AG04450 (cell line): Measurements from ENCODE around the gene COASY. TPM values are rescaled to one million over a fixed set of nuclear protein-coding genes. Genes with fewer than 3 reads are reported as not detected.

Source experiments
- CTCF ChIA-PET: fragments of 300-600, 350-600 bp; formaldehyde crosslinking; extraction: SDS; loops from one replicate; lab custom pipeline; 2022; ENCODE audit warnings: antibody characterized with exemption, inconsistent platforms; lab: Charles Lee
- POLR2A ChIA-PET: fragments of 350-600 bp; formaldehyde crosslinking; extraction: SDS; loops from one replicate; lab custom pipeline; 2021; ENCODE audit warnings: antibody characterized with exemption, inconsistent platforms; lab: Yijun Ruan, JAX
- DNase-seq: peaks from one replicate; pipeline ENCODE4 v3.0.0-alpha.2; 2011; ENCODE audit warnings: low read depth, low spot score
- H3K27ac ChIP-seq: one replicate; pipeline ENCODE4 v1.5.1; 2012; ENCODE audit warnings: low read depth, low read length, control low read depth
- H3K27me3 ChIP-seq: one replicate; pipeline ENCODE4 v1.6.0; 2012; ENCODE audit warnings: low read length; ENCODE audit not compliant: control insufficient read depth, insufficient read depth
- H3K4me3 ChIP-seq: 2 replicates; pipeline ENCODE4 v1.5.1; 2011; ENCODE audit warnings: mild to moderate bottlenecking, low read depth, low read length, control low read depth
- H3K9me3 ChIP-seq: 2 replicates; pipeline ENCODE4 v1.5.1; 2012; ENCODE audit warnings: low read length; ENCODE audit not compliant: control insufficient read depth, insufficient read depth
- CTCF ChIP-seq: IDR thresholded peaks from 2 replicates; pipeline ENCODE4 v1.5.1; 2011; ENCODE audit warnings: low read depth, low read length, control low read depth, inconsistent platforms
- polyA plus RNA-seq: library from polyadenylated mRNA; depleted of rRNA; stranded (reverse); fragments of >200 nt; gene quantifications from 2 replicates; pipeline ENCODE4 v1.2.3, GENCODE V29; 2011

COASY gene
- polyA plus RNA-seq, 1 experiment, result 29.4 TPM

- ChIA-PET CTCF (no interaction called here), POLR2A (no interaction called here)
- no peaks in the 10 kb centered on the region for H3K9me3 ChIP-seq
Measured at GRCh38 chr17:42573095-42573494, 11.1 kb downstream of the COASY start.

GRCh38 chr17:42574463-42574862 is 12.5 kb downstream of the COASY start:
- Histone ChIP-seq H3K9me3 (no peaks in the 10 kb centered on the region), H3K4me3 (no peak overlapping the region), H3K27me3 (no peaks in the 10 kb centered on the region), H3K27ac (no peak overlapping the region)
- no peak for DNase-seq
- TF ChIP-seq CTCF, result no peak
- POLR2A ChIA-PET, result no interaction called here
- CTCF ChIA-PET, result no interaction called here

More at GRCh38 chr17:42573095-42573494, 11.1 kb downstream of the COASY start:
- TF ChIP-seq CTCF, result no peak
- no peak overlapping the region for H3K4me3 ChIP-seq
- DNase-seq, result no peak
- H3K27ac ChIP-seq, result no peak overlapping the region
- H3K27me3 ChIP-seq, result no peaks in the 10 kb centered on the region

GRCh38 chr17:42577140-42577531 is 15.2 kb downstream of the COASY start:
- peak overlapping the region; percentile 90 for H3K4me3 ChIP-seq
- ChIA-PET CTCF (interaction anchor here (0.5 to 2.7 kb wide), 6 partner anchors 10 to 390 kb away, joined by 3 to 30 read pairs (median 17); partner anchors contain the start of gene PLEKHH3), POLR2A (interaction anchor here (0.6 to 2.4 kb wide), 6 partner anchors 10 to 737 kb away, joined by 3 to 7 read pairs (median 5); partner anchors contain the start of gene PLEKHH3)
- peak overlapping the region; percentile 73 for H3K27ac ChIP-seq
- no peak for TF ChIP-seq CTCF
- H3K27me3 ChIP-seq, result no peaks in the 10 kb centered on the region
- no peak for DNase-seq
- H3K9me3 ChIP-seq, result no peaks in the 10 kb centered on the region

GRCh38 chr17:42577532-42578281 is 15.8 kb downstream of the COASY start, which contains the start of gene PSMC3IP:
Gene PSMC3IP, minus strand, starts transcription at chr17:42577729. Its CDS starts 43 bp downstream, at chr17:42577686.
- Histone ChIP-seq H3K9me3 (no peaks in the 10 kb centered on the region), H3K27ac (peak within 1 kb of the TSS; percentile 73), H3K27me3 (no peaks in the 10 kb centered on the region), H3K4me3 (peak within 1 kb of the TSS; percentile 90)
- POLR2A ChIA-PET, result interaction anchor here (0.6 to 2.4 kb wide), 11 partner anchors 10 to 736 kb away, joined by 3 to 7 read pairs (median 4); partner anchors contain the start of genes BECN1, PLEKHH3 and VPS25
- CTCF ChIA-PET, result interaction anchor here (0.5 to 2.7 kb wide), 31 partner anchors 9 to 420 kb away, joined by 3 to 30 read pairs (median 4); partner anchors contain the start of genes CCR10, COASY, PLEKHH3 and WNK4
- peak; percentile 46 for TF ChIP-seq CTCF
- DNase-seq, result peak; percentile 78
